ENCODE data around the gene LRRC28.

Gene LRRC28

DNA sequence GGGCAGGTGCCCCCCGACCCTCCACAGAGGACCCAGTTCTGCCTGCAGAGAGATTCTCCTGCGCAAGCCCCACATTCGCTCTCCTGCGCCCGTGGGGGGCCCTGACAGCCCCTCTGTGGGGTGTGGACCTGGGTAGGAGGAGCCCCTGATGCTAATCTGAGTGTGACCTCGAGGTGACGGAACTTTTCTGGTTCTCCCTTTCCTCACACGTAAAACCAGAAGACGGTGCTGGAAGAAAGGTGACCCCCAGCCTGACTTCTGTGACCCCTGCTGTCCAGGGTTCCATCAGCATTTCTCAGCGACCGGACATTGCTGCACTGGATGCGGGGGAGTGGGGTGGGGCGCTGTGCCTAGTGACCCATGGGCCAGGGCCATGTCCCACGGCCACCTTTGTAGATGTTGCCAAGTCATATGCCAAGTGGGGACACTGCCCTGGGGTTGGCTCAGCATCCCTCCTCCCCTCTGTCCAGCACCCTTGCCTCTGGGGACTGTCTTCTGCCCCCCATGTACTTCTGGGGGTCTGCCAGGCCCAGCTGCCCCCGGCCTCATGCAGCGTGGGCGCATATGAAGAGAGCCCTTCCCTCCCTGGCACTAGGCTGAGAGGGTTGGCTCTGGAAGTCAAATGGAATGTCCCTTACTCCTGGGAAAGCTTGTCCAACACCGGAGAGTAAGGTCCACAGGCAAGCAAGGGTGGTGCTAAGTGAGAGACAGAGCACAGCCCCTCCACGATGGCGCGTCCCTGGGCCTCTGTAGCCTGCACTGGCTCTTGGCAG, 185.4 kb downstream of the LRRC28 start:
- Mint-ChIP-seq H3K9me3 (no peaks in the 10 kb centered on the region), H3K4me3 (no peak overlapping the region), H3K27ac (no peak overlapping the region), H3K27me3 (no peaks in the 10 kb centered on the region), H3K4me1 (peaks cover 53 to 77% of the 10 kb centered on the region in 2 donors), H3K36me3 (peaks cover 0 to under 1% of the 10 kb centered on the region in 2 donors)
- ATAC-seq (replicated peaks) (no peak), DNase-seq (no peak)

DNA sequence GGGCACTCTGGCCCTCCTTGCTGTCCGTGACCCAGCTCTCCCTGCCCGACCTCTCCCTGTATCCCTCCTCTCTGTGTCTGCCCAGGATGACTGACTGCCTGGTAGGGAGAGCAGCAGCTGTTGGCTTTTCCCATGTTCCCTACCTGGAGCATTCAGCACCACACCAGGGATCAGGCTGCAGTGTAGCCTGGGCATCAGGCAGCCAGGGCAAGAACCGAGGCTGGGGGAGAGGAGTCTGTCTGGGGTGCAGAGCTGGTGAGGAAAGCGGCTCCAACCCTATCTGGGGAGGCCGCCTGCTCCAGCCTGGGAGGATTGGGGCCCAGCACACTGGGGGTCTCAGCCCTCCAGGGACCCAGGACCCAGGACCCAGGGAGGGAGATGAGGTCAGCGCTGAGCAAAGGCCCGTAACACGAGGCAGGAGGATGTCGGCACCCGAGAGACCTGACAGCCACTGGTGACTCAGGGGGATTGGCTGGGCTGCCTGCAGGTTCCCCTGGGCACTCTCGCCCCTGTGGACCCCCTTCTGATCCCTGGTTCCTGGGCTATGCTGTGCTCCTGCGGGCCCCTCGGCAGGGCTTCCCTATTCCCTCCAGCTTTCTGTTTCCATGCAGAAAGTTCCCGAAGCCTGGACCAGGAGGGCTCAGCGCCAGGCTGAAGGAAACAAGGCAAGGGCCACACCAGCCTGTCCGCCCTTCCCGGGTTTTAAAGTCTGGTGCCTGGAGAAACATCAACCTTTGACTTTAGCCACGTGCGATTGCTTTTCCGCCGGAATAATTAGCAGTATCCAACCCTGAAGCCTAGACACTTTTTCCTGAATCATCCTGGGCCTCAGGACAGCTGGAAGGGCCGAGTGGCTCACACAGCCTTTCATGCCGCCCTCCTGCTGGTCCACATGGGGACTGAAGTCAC, 186.3 kb downstream of the LRRC28 start:
- Mint-ChIP-seq H3K9me3 (no peaks in the 10 kb centered on the region), H3K27ac (peak overlapping the region; percentile 77), H3K4me3 (no peak overlapping the region), H3K27me3 (no peaks in the 10 kb centered on the region), H3K36me3 (no peaks in the 10 kb centered on the region), H3K4me1 (peaks cover 53 to 77% of the 10 kb centered on the region in 2 donors)
- no peak for ATAC-seq (replicated peaks)
- DNase-seq: no peak

- no peaks in the 10 kb centered on the region for H3K36me3 Mint-ChIP-seq
- no peak overlapping the region for H3K27ac Mint-ChIP-seq
- H3K4me1 Mint-ChIP-seq: peaks cover 54 to 77% of the 10 kb centered on the region in 2 donors
- DNase-seq (no peak), ATAC-seq (replicated peaks) (no peak)
- no peaks in the 10 kb centered on the region for H3K27me3 Mint-ChIP-seq
- H3K4me3 Mint-ChIP-seq: no peak overlapping the region
- H3K9me3 Mint-ChIP-seq: no peaks in the 10 kb centered on the region
Measured at GRCh38 chr15:99438224-99438585, 186.9 kb downstream of the LRRC28 start.

DNA sequence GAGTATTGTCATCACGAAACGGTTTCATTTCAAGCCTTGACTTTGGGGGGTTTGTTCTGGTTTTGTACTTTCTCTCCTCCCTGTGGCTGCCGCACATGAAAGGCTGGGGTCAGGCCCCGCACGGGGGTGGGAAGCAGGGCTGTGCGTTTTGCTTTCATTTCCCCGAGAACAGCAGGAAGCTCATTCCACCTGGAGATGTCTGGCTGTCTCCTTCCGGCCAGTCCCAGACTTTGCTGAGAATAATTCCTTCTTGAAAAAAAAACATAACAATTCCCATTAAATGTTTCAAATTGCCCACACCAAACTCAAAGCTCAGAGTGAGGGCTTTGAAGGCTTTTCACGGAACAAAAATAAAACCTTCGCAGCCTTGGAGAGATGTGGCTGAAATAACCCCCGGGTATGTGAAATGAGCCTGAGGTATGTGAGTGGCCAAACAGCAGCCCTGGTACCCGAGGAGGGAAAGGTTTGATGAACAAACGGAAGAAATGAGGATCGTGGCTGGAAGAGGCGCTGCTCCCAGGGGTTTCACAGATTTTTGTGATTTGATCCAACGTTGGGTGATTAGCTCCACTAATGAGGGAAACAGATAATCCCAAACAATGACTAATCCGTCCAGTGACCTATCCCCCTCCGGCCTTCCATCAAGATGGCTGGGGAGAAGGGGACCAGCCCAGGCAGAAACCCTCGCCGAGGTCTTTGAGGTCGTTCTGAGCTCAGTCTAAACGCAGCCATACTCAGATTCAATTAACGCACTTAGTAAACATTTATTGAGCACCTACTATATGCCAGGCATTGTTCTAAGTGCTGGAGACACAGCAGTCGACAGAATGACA, 187.6 kb downstream of the LRRC28 start:
- no peak overlapping the region for H3K4me3 Mint-ChIP-seq
- ATAC-seq (replicated peaks) (no peak), DNase-seq (no peak)
- H3K27me3 Mint-ChIP-seq: no peaks in the 10 kb centered on the region
- H3K9me3 Mint-ChIP-seq: no peaks in the 10 kb centered on the region
- H3K4me1 Mint-ChIP-seq: peaks cover 53 to 77% of the 10 kb centered on the region in 2 donors
- peak overlapping the region; percentile 60 for H3K27ac Mint-ChIP-seq
- no peaks in the 10 kb centered on the region for H3K36me3 Mint-ChIP-seq

GRCh38 chr15:99439524-99439835, 188.2 kb downstream of the LRRC28 start:
- Mint-ChIP-seq H3K4me3 (no peak overlapping the region), H3K27me3 (no peaks in the 10 kb centered on the region), H3K9me3 (no peaks in the 10 kb centered on the region), H3K27ac (no peak overlapping the region), H3K36me3 (no peaks in the 10 kb centered on the region), H3K4me1 (peaks cover 51 to 75% of the 10 kb centered on the region in 2 donors)
- DNase-seq (no peak), ATAC-seq (replicated peaks) (no peak)

GRCh38 chr15:99440029-99440428, 188.7 kb downstream of the LRRC28 start:
- ATAC-seq (replicated peaks) (no peak), DNase-seq (no peak)
- Mint-ChIP-seq H3K27ac (no peak overlapping the region), H3K4me1 (peaks cover 45 to 73% of the 10 kb centered on the region in 2 donors), H3K27me3 (no peaks in the 10 kb centered on the region), H3K36me3 (no peaks in the 10 kb centered on the region), H3K9me3 (no peaks in the 10 kb centered on the region), H3K4me3 (no peak overlapping the region)
